Ectodermal cell (in vitro differentiated cells): ENCODE data around the gene CDC14A.

Source experiments
- H3K27ac ChIP-seq: 2 replicates; pipeline ENCODE4 v1.7.0; 2013; ENCODE audit warnings: mild to moderate bottlenecking, low read depth, low read length; ENCODE audit not compliant: insufficient read depth, poor library complexity, severe bottlenecking
- H3K27me3 ChIP-seq: 2 replicates; pipeline ENCODE4 v1.7.0; 2013; ENCODE audit warnings: mild to moderate bottlenecking, low read length; ENCODE audit not compliant: insufficient read depth, control insufficient read depth, poor library complexity, severe bottlenecking
- H3K36me3 ChIP-seq: one replicate; pipeline ENCODE4 v1.7.0; 2013; ENCODE audit warnings: low read length; ENCODE audit not compliant: control insufficient read depth, insufficient read depth
- H3K4me1 ChIP-seq: one replicate; pipeline ENCODE4 v1.7.0; 2013; ENCODE audit warnings: low read length; ENCODE audit not compliant: control insufficient read depth, insufficient read depth
- H3K4me3 ChIP-seq: 2 replicates; pipeline ENCODE4 v1.7.0; 2013; ENCODE audit warnings: low read depth, low read length, control low read depth; ENCODE audit not compliant: insufficient read depth
- H3K9me3 ChIP-seq: 2 replicates; pipeline ENCODE4 v1.7.0; 2013; ENCODE audit warnings: mild to moderate bottlenecking, low read length, moderate library complexity; ENCODE audit not compliant: control insufficient read depth
- whole genome bisulfite sequencing, 2 experiments: methylation state at CpG; one replicate each; pipeline ENCODE4 v1.1.7; 2013; ENCODE audit warnings: missing lambda C conversion rate in 2 of 2; 5-methylcytosine and 5-hydroxymethylcytosine counted together

Gene CDC14A

DNA sequence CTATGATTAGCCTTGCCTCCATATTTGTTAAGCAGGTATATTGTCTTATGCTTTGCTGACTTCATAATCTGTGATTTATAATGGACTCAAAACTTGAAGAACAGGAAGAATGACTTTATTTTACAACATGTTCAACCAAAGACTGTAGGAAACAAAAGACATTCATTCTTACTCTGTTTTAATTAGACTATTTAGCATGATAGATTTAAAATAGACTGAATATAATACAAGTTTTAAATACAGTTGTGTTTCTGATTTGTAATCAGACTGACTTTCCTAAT lies 63.1 kb downstream of the CDC14A start:
- H3K27ac ChIP-seq, result no peak overlapping the region
- H3K4me1 ChIP-seq, result no peaks in the 10 kb centered on the region
- H3K27me3 ChIP-seq, result no peaks in the 10 kb centered on the region
- no peak overlapping the region for H3K4me3 ChIP-seq
- no peaks in the 10 kb centered on the region for H3K9me3 ChIP-seq
- no peaks in the 10 kb centered on the region for H3K36me3 ChIP-seq

DNA sequence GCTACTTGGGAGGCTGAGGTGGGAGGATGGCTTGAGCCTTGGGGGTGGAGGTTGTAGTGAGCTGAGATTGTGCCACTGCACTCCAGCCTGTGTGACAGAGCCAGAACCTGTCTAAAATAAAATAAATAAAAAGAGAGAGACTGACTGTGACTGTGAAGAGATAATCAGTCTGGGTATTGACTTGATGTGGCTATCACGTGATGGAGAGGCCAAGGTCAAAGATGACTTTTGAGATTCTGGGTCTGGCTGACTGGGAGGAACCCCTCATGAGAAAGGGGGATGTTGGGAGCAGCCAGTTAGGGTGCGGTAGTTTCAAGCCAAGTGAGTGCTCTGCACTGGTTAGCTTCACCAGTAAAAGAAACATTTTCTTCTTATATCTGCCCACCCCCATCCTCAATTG lies 66.8 kb downstream of the CDC14A start:
- H3K4me3 ChIP-seq, result no peak overlapping the region
- no peaks in the 10 kb centered on the region for H3K27me3 ChIP-seq
- no peak overlapping the region for H3K27ac ChIP-seq
- H3K36me3 ChIP-seq, result no peaks in the 10 kb centered on the region
- no peaks in the 10 kb centered on the region for H3K9me3 ChIP-seq
- 88 to 97% methylated on average over 2 of the region's 2 CpGs for WGBS, 2 experiments
- H3K4me1 ChIP-seq, result no peaks in the 10 kb centered on the region

GRCh38 chr1:100422065-100422464 lies 69.8 kb downstream of the CDC14A start:
- Histone ChIP-seq H3K27ac (no peak overlapping the region), H3K4me3 (no peak overlapping the region), H3K9me3 (no peaks in the 10 kb centered on the region), H3K27me3 (no peaks in the 10 kb centered on the region), H3K36me3 (no peaks in the 10 kb centered on the region), H3K4me1 (no peaks in the 10 kb centered on the region)
- WGBS, 2 experiments, result 75 to 83% methylated on average over 2 of the region's 2 CpGs

GRCh38 chr1:100423832-100424337 lies 71.6 kb downstream of the CDC14A start:
- Histone ChIP-seq H3K4me3 (no peak overlapping the region), H3K4me1 (no peaks in the 10 kb centered on the region), H3K27me3 (no peaks in the 10 kb centered on the region), H3K27ac (peak overlapping the region; percentile 46), H3K9me3 (no peaks in the 10 kb centered on the region), H3K36me3 (no peaks in the 10 kb centered on the region)
- 87 to 89% methylated on average over 6 of the region's 6 CpGs for WGBS, 2 experiments

DNA sequence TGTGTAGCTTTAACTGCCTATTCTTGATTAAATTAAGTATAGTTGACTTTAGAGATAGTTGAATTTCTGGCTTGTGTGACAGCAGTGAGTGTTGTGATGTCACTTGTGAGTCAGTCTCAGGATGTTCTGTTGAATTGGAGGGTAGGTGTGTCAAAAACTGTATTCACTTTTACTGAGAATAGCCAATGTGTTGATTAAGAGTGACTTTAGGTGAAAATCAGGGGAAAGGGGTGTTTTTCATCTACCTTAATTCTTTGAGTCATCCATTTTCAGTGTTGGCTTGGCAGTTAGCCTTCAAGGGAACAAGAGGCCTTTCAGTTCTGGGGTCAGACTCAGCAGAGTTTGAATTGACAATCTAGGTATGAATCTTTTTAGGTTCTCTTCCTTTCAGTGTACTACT lies 75.9 kb downstream of the CDC14A start:
- H3K4me3 ChIP-seq, result no peak overlapping the region
- no peaks in the 10 kb centered on the region for H3K27me3 ChIP-seq
- no peak overlapping the region for H3K27ac ChIP-seq
- no peaks in the 10 kb centered on the region for H3K4me1 ChIP-seq
- no peaks in the 10 kb centered on the region for H3K9me3 ChIP-seq
- H3K36me3 ChIP-seq, result no peaks in the 10 kb centered on the region

- no peak overlapping the region for H3K4me3 ChIP-seq
- WGBS, 2 experiments, result 100% methylated on average over 1 of the region's 2 CpGs; no CpG with 5 or more reads in 1 of the 2 experiments
- no peaks in the 10 kb centered on the region for H3K4me1 ChIP-seq
- no peak overlapping the region for H3K27ac ChIP-seq
- no peaks in the 10 kb centered on the region for H3K36me3 ChIP-seq
- no peaks in the 10 kb centered on the region for H3K9me3 ChIP-seq
- H3K27me3 ChIP-seq, result no peaks in the 10 kb centered on the region
Observed at GRCh38 chr1:100430325-100430756, 78.0 kb downstream of the CDC14A start.

- WGBS, 2 experiments, result 90 to 98% methylated on average over 2 of the region's 2 CpGs
- H3K36me3 ChIP-seq, result no peaks in the 10 kb centered on the region
- no peaks in the 10 kb centered on the region for H3K27me3 ChIP-seq
Observed at GRCh38 chr1:100431954-100432353, 79.6 kb downstream of the CDC14A start.

DNA sequence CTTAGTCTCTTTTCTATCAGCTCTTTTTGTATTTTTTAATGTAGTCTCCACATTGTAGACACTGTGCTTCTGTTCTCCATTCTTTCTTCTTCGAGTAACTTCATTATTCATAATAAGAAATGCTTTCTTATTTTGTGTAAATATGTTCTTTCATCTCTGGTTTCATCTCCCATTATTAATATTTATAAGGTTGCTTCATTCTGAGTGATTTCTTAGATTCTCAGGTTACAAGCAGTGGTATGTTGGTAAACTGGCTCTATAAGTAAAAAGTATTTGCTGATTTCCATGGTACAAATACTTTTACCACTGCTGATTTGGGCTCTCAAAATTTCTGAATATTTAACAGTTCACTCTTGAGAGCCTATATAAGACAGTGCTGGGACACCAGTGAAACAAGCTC lies 81.3 kb downstream of the CDC14A start:
- WGBS, 2 experiments, result no CpG with 5 or more reads among the region's 1 CpG
- H3K36me3 ChIP-seq, result no peaks in the 10 kb centered on the region
- no peak overlapping the region for H3K27ac ChIP-seq
- no peak overlapping the region for H3K4me3 ChIP-seq
- no peaks in the 10 kb centered on the region for H3K4me1 ChIP-seq
- no peaks in the 10 kb centered on the region for H3K27me3 ChIP-seq
- no peaks in the 10 kb centered on the region for H3K9me3 ChIP-seq

More at GRCh38 chr1:100431954-100432353, 79.6 kb downstream of the CDC14A start:
- Histone ChIP-seq H3K4me1 (no peaks in the 10 kb centered on the region), H3K4me3 (no peak overlapping the region), H3K9me3 (no peaks in the 10 kb centered on the region), H3K27ac (no peak overlapping the region)

GRCh38 chr1:100434831-100435230 lies 82.5 kb downstream of the CDC14A start:
- Histone ChIP-seq H3K9me3 (no peaks in the 10 kb centered on the region), H3K4me3 (no peak overlapping the region), H3K27me3 (no peaks in the 10 kb centered on the region), H3K27ac (no peak overlapping the region), H3K4me1 (no peaks in the 10 kb centered on the region), H3K36me3 (no peaks in the 10 kb centered on the region)
- 84 to 90% methylated on average over 2 of the region's 2 CpGs for WGBS, 2 experiments

DNA sequence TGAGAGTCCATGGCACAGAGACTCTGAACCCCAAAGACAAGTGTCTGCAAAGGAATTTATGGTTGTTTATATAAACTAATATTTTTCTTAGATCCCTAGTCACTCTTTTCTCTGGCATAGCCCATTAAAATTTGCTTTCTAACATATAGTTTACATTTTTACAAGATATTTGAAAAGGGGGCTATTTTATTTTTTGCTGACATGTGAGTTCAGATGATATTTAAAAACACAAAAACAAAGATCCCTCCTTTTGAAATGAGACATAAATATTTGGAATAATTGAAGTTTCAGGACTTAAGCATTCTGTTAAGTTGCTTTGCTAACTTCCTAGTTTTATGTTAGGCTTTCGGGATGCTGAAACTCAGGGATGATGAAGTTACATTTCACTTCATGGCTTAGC lies 86.1 kb downstream of the CDC14A start:
- Histone ChIP-seq H3K27me3 (no peaks in the 10 kb centered on the region), H3K27ac (no peak overlapping the region)

GRCh38 chr1:100438789-100439188 lies 86.5 kb downstream of the CDC14A start:
- Histone ChIP-seq H3K4me1 (no peaks in the 10 kb centered on the region), H3K9me3 (no peaks in the 10 kb centered on the region), H3K27ac (no peak overlapping the region), H3K36me3 (no peaks in the 10 kb centered on the region), H3K4me3 (no peak overlapping the region), H3K27me3 (no peaks in the 10 kb centered on the region)
- WGBS, 2 experiments, result 87 to 92% methylated on average over 3 of the region's 3 CpGs

More for the DNA sequence above, 86.1 kb downstream of the CDC14A start:
- no peaks in the 10 kb centered on the region for H3K36me3 ChIP-seq
- no peaks in the 10 kb centered on the region for H3K9me3 ChIP-seq
- no peaks in the 10 kb centered on the region for H3K4me1 ChIP-seq
- WGBS, 2 experiments, result 91 to 96% methylated on average over 1 of the region's 1 CpG
- no peak overlapping the region for H3K4me3 ChIP-seq
